ENCODE results near the gene MRTFB. TPM values are rescaled to one million over a fixed set of nuclear protein-coding genes. Genes with fewer than 3 reads are reported as not detected.

MRTFB gene
- total RNA-seq, 1 experiment from 2014 or later: 71.5 TPM

DNA sequence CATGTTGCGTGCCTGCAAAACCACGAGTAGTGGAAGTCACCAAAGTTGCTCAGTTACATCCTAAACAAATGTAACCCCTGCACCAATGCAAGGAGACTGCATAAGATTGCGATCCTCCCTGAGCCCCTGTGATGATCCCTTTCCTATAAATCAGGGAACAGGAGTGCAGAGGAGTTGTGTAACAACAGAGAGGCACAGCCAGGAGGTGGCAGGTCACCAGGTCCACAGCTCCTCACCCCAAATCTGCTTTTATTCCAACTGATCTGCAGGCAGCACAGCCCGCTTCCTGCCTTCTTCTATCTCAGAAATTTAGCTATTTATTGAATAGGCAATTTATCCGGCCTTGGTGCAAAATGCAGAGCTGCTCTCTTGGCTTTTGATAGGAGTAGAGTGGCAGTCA, 36.0 kb upstream of the MRTFB start:
- intact Hi-C loops (cut with micrococcal nuclease; ENCODE audit: unreplicated experiment): no loop called here
- ChIA-PET POLR2A (ENCODE audit: unreplicated experiment) (interaction anchor here (0.5 kb wide), 1 partner anchor 10 kb away, joined by 5 read pairs; no protein-coding TSS in a partner anchor), CTCF (no interaction called here)
- Histone ChIP-seq H2AFZ (no peak overlapping the region), H3K79me2 (ENCODE audit: low read depth) (no peaks in the 10 kb centered on the region), H3F3A (ENCODE audit: insufficient read depth, low read depth) (no peaks in the 10 kb centered on the region), H3K4me2 (no peak overlapping the region), H3K4me3 (no peak overlapping the region), H3K9me3 (ENCODE audit: insufficient read depth, low read depth) (no peaks in the 10 kb centered on the region), H3K27me3 (ENCODE audit: insufficient read depth, low read depth) (no peaks in the 10 kb centered on the region), H3K36me3 (ENCODE audit: low read depth) (no peaks in the 10 kb centered on the region), H3K9me2 (ENCODE audit: insufficient read depth) (no peaks in the 10 kb centered on the region), H3K4me1 (replicated peaks; ENCODE audit: insufficient read depth) (no peaks in the 10 kb centered on the region), H3K27ac (no peak overlapping the region), H4K20me1 (ENCODE audit: insufficient read depth) (no peaks in the 10 kb centered on the region)
- BruUV-seq (replicated peaks): no TSS peak
- no peak for DNase-seq
- TF ChIP-seq EZH2 (IDR thresholded peaks at IDR 0.05; ENCODE audit: low read depth): no peak
- TF ChIP-seq, protein P1, sequence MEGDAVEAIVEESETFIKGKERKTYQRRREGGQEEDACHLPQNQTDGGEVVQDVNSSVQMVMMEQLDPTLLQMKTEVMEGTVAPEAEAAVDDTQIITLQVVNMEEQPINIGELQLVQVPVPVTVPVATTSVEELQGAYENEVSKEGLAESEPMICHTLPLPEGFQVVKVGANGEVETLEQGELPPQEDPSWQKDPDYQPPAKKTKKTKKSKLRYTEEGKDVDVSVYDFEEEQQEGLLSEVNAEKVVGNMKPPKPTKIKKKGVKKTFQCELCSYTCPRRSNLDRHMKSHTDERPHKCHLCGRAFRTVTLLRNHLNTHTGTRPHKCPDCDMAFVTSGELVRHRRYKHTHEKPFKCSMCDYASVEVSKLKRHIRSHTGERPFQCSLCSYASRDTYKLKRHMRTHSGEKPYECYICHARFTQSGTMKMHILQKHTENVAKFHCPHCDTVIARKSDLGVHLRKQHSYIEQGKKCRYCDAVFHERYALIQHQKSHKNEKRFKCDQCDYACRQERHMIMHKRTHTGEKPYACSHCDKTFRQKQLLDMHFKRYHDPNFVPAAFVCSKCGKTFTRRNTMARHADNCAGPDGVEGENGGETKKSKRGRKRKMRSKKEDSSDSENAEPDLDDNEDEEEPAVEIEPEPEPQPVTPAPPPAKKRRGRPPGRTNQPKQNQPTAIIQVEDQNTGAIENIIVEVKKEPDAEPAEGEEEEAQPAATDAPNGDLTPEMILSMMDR (conservative IDR thresholded peaks at IDR 0.05): no peak

GRCh38 chr16:14036889-14037288, 34.2 kb upstream of the MRTFB start:
- ChIA-PET CTCF (no interaction called here), POLR2A (ENCODE audit: unreplicated experiment) (interaction anchor here (0.6 kb wide), 1 partner anchor 213 kb away, joined by 3 read pairs; no protein-coding TSS in a partner anchor)
- Histone ChIP-seq H4K20me1 (ENCODE audit: insufficient read depth) (no peaks in the 10 kb centered on the region), H3K36me3 (ENCODE audit: low read depth) (no peaks in the 10 kb centered on the region), H3K4me1 (replicated peaks; ENCODE audit: insufficient read depth) (no peaks in the 10 kb centered on the region), H3K4me2 (no peak overlapping the region), H3K9me3 (ENCODE audit: insufficient read depth, low read depth) (no peaks in the 10 kb centered on the region), H3K9me2 (ENCODE audit: insufficient read depth) (no peaks in the 10 kb centered on the region), H3K79me2 (ENCODE audit: low read depth) (no peaks in the 10 kb centered on the region), H3K27me3 (ENCODE audit: insufficient read depth, low read depth) (no peaks in the 10 kb centered on the region), H3K27ac (no peak overlapping the region), H3F3A (ENCODE audit: insufficient read depth, low read depth) (no peaks in the 10 kb centered on the region), H3K4me3 (no peak overlapping the region), H2AFZ (no peak overlapping the region)
- intact Hi-C loops (cut with micrococcal nuclease; ENCODE audit: unreplicated experiment): no loop called here
- BruUV-seq (replicated peaks): no TSS peak
- DNase-seq: no peak
- TF ChIP-seq EZH2 (IDR thresholded peaks at IDR 0.05; ENCODE audit: low read depth): no peak
- TF ChIP-seq, protein P1 (conservative IDR thresholded peaks at IDR 0.05): no peak

- POLR2A ChIA-PET (ENCODE audit: unreplicated experiment): no interaction called here
- Histone ChIP-seq H3K36me3 (ENCODE audit: low read depth) (no peaks in the 10 kb centered on the region), H2AFZ (no peak overlapping the region), H3K27ac (no peak overlapping the region), H3K9me3 (ENCODE audit: insufficient read depth, low read depth) (no peaks in the 10 kb centered on the region), H3K9me2 (ENCODE audit: insufficient read depth) (no peaks in the 10 kb centered on the region), H3K79me2 (ENCODE audit: low read depth) (no peaks in the 10 kb centered on the region), H4K20me1 (ENCODE audit: insufficient read depth) (no peaks in the 10 kb centered on the region), H3K4me3 (no peak overlapping the region), H3K4me1 (replicated peaks; ENCODE audit: insufficient read depth) (no peaks in the 10 kb centered on the region), H3K4me2 (no peak overlapping the region), H3F3A (ENCODE audit: insufficient read depth, low read depth) (no peaks in the 10 kb centered on the region), H3K27me3 (ENCODE audit: insufficient read depth, low read depth) (no peaks in the 10 kb centered on the region)
- DNase-seq: no peak
- TF ChIP-seq EZH2 (IDR thresholded peaks at IDR 0.05; ENCODE audit: low read depth): no peak
- TF ChIP-seq, protein P1 (conservative IDR thresholded peaks at IDR 0.05): no peak
- intact Hi-C loops (cut with micrococcal nuclease; ENCODE audit: unreplicated experiment): no loop called here
- CTCF ChIA-PET: no interaction called here
- no TSS peak for BruUV-seq (replicated peaks)
These were observed 33.2 kb upstream of the MRTFB start for GRCh38 chr16:14037960-14038359.

Measured in PC-9 (cell line).